ENCODE data around the gene TXNDC16. TPM values are rescaled to one million over a fixed set of nuclear protein-coding genes. Genes with fewer than 3 reads are reported as not detected.

The TXNDC16 gene
- total RNA-seq, 2 donors from 2014 or later: 8.1 to 10.5 TPM

DNA sequence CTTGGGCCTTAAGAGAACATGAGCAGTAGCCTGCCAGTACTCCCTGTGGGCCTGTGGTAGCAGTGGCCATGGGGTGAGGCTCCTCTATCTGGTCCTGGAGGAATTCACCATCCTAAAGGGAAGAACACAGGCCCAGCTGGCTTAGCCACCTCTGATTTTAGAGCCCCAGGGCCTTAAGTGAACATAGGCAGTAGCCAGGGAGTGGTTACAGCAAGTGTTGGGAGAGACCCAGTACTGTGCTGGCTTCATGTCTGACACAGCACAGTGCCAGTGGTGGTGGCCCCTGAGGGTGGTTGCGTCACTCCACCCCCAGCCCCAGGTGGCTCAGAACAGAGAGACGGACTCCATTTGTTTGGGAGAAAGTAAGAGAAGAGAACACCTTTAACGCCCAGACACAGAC lies 105.1 kb downstream of the TXNDC16 start:
- TF ChIP-seq, protein P1, sequence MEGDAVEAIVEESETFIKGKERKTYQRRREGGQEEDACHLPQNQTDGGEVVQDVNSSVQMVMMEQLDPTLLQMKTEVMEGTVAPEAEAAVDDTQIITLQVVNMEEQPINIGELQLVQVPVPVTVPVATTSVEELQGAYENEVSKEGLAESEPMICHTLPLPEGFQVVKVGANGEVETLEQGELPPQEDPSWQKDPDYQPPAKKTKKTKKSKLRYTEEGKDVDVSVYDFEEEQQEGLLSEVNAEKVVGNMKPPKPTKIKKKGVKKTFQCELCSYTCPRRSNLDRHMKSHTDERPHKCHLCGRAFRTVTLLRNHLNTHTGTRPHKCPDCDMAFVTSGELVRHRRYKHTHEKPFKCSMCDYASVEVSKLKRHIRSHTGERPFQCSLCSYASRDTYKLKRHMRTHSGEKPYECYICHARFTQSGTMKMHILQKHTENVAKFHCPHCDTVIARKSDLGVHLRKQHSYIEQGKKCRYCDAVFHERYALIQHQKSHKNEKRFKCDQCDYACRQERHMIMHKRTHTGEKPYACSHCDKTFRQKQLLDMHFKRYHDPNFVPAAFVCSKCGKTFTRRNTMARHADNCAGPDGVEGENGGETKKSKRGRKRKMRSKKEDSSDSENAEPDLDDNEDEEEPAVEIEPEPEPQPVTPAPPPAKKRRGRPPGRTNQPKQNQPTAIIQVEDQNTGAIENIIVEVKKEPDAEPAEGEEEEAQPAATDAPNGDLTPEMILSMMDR (IDR thresholded peaks at IDR 0.05): no peak
- DNase-seq (ENCODE audit: low spot score): no peak
- Histone ChIP-seq H3K36me3 (peaks cover 4% of the 10 kb centered on the region), H3K4me1 (ENCODE audit: control insufficient read depth in 1 of 2, low read depth in 2 of 2) (no peaks in the 10 kb centered on the region), H3K4me3 (no peak overlapping the region), H3K9me3 (no peaks in the 10 kb centered on the region), H3K27ac (no peak overlapping the region), H3K27me3 (replicated peaks; ENCODE audit: insufficient read depth) (no peaks in the 10 kb centered on the region)
- no peak for ATAC-seq (ENCODE audit: insufficient number of reproducible peaks, low FRiP score, low read depth)

DNA sequence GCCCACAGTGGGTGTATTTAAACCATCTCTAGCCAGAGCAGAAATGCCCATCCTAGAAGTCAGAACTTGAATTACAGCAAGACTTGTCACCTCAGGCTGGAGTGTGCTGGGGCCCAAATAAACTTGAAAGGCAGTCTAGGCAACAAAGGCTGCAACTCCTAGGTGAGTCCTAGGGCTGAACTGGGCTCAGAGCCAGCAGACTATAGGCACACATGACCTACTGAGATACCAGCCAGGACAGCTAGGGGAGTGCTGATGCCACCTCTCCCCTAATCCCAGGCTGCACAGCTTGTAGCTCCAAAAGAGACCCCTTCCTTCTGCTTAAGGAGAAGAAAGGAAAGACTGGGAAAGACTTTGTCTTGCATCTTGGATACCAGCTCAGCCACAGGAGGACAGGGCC lies 106.0 kb downstream of the TXNDC16 start:
- Histone ChIP-seq H3K9me3 (no peaks in the 10 kb centered on the region), H3K27ac (no peak overlapping the region), H3K27me3 (replicated peaks; ENCODE audit: insufficient read depth) (no peaks in the 10 kb centered on the region), H3K4me3 (no peak overlapping the region), H3K4me1 (ENCODE audit: control insufficient read depth in 1 of 2, low read depth in 2 of 2) (no peaks in the 10 kb centered on the region), H3K36me3 (peaks cover 4% of the 10 kb centered on the region)
- DNase-seq (ENCODE audit: low spot score) (no peak), ATAC-seq (ENCODE audit: insufficient number of reproducible peaks, low FRiP score, low read depth) (no peak)
- TF ChIP-seq, protein P1 (IDR thresholded peaks at IDR 0.05): no peak

DNA sequence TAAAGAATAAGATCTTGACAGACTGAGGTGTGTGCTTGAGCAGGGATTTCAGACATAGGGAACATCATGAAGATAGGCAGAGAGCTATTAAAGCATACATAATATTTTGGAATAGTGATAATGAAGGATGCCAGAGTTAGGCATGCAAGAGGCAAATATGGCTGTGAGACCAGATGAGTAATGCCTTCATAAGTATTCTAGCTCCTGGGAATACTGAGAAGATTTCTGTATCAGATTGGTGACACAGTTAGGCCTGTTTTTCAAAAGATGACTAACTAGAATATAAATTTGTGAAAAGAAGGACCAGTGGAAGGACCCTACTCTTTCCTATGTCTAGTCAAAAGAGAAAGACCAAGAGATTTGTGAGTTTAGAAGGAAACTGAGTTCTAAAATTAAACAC lies 108.8 kb downstream of the TXNDC16 start:
- H3K27me3 ChIP-seq (replicated peaks; ENCODE audit: insufficient read depth): no peaks in the 10 kb centered on the region
- no peak for ATAC-seq (ENCODE audit: insufficient number of reproducible peaks, low FRiP score, low read depth)
- no peaks in the 10 kb centered on the region for H3K9me3 ChIP-seq
- H3K27ac ChIP-seq: no peak overlapping the region
- no peak overlapping the region for H3K4me3 ChIP-seq
- H3K36me3 ChIP-seq: peaks cover 4% of the 10 kb centered on the region
- DNase-seq (ENCODE audit: low spot score): no peak
- no peaks in the 10 kb centered on the region for H3K4me1 ChIP-seq (ENCODE audit: control insufficient read depth in 1 of 2, low read depth in 2 of 2)
- TF ChIP-seq, protein P1 (IDR thresholded peaks at IDR 0.05): no peak

DNA sequence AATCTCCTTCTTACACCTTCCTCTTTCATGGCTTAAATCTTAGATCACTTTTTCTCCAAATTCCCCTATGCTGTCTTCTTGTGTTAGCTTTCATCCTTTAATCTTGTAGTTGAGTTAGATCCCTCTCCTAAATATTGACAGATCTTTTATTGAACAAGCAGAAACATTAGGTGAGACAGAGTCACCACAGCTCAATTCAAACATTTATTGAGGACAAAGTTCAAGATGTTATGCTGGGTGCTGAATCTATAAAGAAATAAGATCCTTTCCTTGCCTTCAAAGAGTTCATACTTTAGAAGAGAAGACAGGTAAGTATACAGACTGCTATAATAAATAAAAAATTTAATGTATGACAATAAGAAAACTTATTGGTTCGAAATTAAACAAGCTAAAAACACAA lies 109.7 kb downstream of the TXNDC16 start:
- no peak overlapping the region for H3K27ac ChIP-seq
- H3K9me3 ChIP-seq: no peaks in the 10 kb centered on the region
- H3K4me3 ChIP-seq: no peak overlapping the region
- no peak for ATAC-seq (ENCODE audit: insufficient number of reproducible peaks, low FRiP score, low read depth)
- H3K27me3 ChIP-seq (replicated peaks; ENCODE audit: insufficient read depth): no peaks in the 10 kb centered on the region
- H3K36me3 ChIP-seq: peaks cover 4% of the 10 kb centered on the region
- H3K4me1 ChIP-seq (ENCODE audit: control insufficient read depth in 1 of 2, low read depth in 2 of 2): no peaks in the 10 kb centered on the region
- TF ChIP-seq, protein P1 (IDR thresholded peaks at IDR 0.05): no peak
- DNase-seq (ENCODE audit: low spot score): no peak

DNA sequence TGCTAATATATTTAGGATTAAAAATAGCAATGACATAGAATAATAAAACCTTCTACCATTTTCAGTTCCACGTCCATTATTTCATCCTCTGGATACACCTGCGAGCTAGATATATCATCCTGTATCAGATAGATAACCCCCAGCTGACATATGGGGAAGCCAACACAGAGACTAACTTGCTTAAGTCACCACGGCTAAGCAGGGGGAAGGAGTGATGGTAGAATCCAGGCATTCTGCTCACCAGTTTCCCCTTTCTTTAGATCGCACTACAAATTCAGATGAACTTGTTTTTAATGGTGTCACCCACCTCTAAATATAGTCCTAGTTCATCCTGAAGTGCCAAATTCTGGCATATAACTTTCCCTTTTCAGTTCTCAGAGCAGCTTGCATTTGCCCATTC lies 110.1 kb downstream of the TXNDC16 start:
- Histone ChIP-seq H3K36me3 (peaks cover under 1% of the 10 kb centered on the region), H3K4me1 (ENCODE audit: control insufficient read depth in 1 of 2, low read depth in 2 of 2) (no peaks in the 10 kb centered on the region), H3K27ac (no peak overlapping the region), H3K27me3 (replicated peaks; ENCODE audit: insufficient read depth) (no peaks in the 10 kb centered on the region), H3K9me3 (no peaks in the 10 kb centered on the region), H3K4me3 (no peak overlapping the region)
- no peak for ATAC-seq (ENCODE audit: insufficient number of reproducible peaks, low FRiP score, low read depth)
- TF ChIP-seq, protein P1 (IDR thresholded peaks at IDR 0.05): no peak
- no peak for DNase-seq (ENCODE audit: low spot score)
